Measurements from ENCODE around the gene PLSCR3. TPM values are rescaled to one million over a fixed set of nuclear protein-coding genes. Genes with fewer than 3 reads are reported as not detected.

The PLSCR3 gene
- total RNA-seq, 1 donor from 2014 or later: 6.6 TPM

DNA sequence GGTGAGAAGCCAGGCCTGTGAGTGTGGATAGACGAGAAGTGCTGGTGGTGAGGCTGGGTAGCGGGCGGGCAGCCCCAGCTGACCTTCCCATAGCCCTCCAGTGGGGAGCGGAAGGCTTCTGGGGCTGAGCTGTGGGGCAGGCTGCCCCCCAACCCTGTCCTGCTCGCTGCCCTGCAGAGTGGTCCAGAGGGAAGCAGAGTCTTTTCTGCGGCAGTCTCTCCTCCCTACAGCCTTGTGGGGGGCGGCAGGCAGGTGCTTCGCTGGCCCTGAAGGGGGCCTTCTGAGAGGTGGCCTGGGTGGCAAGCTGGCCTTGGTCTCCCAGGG is 17.1 kb upstream of the PLSCR3 start:
- Histone ChIP-seq H3K4me3 (no peak overlapping the region), H3K27ac (no peak overlapping the region), H3K9me3 (ENCODE audit: low read depth) (no peaks in the 10 kb centered on the region), H3K27me3 (no peaks in the 10 kb centered on the region), H3K79me2 (ENCODE audit: low read depth) (peaks cover 16% of the 10 kb centered on the region), H3K4me2 (no peak overlapping the region), H4K20me1 (ENCODE audit: low read depth) (peaks cover 67% of the 10 kb centered on the region), H3K36me3 (peaks cover 8% of the 10 kb centered on the region), H3F3A (ENCODE audit: low read depth) (peaks cover 10% of the 10 kb centered on the region), H3K9ac (no peak overlapping the region), H3K4me1 (peaks cover 19% of the 10 kb centered on the region), H2AFZ (replicated peaks) (no peak overlapping the region)
- DNase-seq (ENCODE audit: low spot score): no peak
- Mint-ChIP-seq H3K27me3 (ENCODE audit: insufficient read depth, low read depth) (peaks cover 10% of the 10 kb centered on the region), H3K36me3 (peaks cover 31% of the 10 kb centered on the region), H3K27ac (no peak overlapping the region), H3K4me3 (no peak overlapping the region), H3K4me1 (peaks cover 36% of the 10 kb centered on the region), H3K9me3 (no peaks in the 10 kb centered on the region)
- TF ChIP-seq CTCF (IDR thresholded peaks at IDR 0.05): no peak
- no peak for TF ChIP-seq EZH2 (IDR thresholded peaks at IDR 0.05)
- no peak for TF ChIP-seq EZH2phosphoT487 (IDR thresholded peaks at IDR 0.05)

GRCh38 chr17:7410634-7411426 is 16.5 kb upstream of the PLSCR3 start:
- Histone ChIP-seq H3K27ac (no peak overlapping the region), H4K20me1 (ENCODE audit: low read depth) (peaks cover 70% of the 10 kb centered on the region), H3K79me2 (ENCODE audit: low read depth) (peaks cover 22% of the 10 kb centered on the region), H3K4me3 (no peak overlapping the region), H3K27me3 (no peaks in the 10 kb centered on the region), H3K4me1 (peaks cover 19% of the 10 kb centered on the region), H3K4me2 (no peak overlapping the region), H3K9ac (no peak overlapping the region), H3F3A (ENCODE audit: low read depth) (peaks cover 16% of the 10 kb centered on the region), H2AFZ (replicated peaks) (no peak overlapping the region), H3K36me3 (peaks cover 8% of the 10 kb centered on the region), H3K9me3 (ENCODE audit: low read depth) (no peaks in the 10 kb centered on the region)
- Mint-ChIP-seq H3K27ac (no peak overlapping the region), H3K4me3 (peak overlapping the region; percentile 48), H3K4me1 (peaks cover 37% of the 10 kb centered on the region), H3K27me3 (ENCODE audit: insufficient read depth, low read depth) (peaks cover 8% of the 10 kb centered on the region), H3K36me3 (peaks cover 29% of the 10 kb centered on the region), H3K9me3 (no peaks in the 10 kb centered on the region)
- no peak for DNase-seq (ENCODE audit: low spot score)
- TF ChIP-seq CTCF (IDR thresholded peaks at IDR 0.05): no peak
- no peak for TF ChIP-seq EZH2phosphoT487 (IDR thresholded peaks at IDR 0.05)
- TF ChIP-seq EZH2 (IDR thresholded peaks at IDR 0.05): no peak

DNA sequence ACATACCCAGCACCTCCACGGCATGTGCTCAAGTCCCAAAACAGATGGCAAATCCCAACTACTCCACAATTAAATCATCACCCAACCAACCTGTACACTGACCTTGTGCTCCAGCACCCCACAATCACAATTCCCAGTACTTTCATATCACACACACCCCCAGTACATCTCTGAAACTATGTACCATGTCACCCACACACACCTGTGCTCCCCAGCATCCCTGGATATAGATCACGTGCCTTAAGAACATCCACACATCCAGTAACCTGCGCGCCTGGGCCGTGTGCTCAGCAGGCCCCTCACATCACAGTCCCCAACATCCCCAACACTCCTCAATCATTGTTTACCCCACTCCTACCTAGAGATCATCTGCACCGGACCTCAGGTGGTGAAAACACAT is 15.4 kb upstream of the PLSCR3 start:
- H3K27ac ChIP-seq: no peak overlapping the region
- Mint-ChIP-seq H3K4me1 (peaks cover 41% of the 10 kb centered on the region), H3K27me3 (ENCODE audit: insufficient read depth, low read depth) (peaks cover 8% of the 10 kb centered on the region), H3K27ac (no peak overlapping the region), H3K9me3 (no peaks in the 10 kb centered on the region), H3K4me3 (peak overlapping the region; percentile 46), H3K36me3 (peaks cover 21% of the 10 kb centered on the region)
- H3K9ac ChIP-seq: no peak overlapping the region
- H3K4me3 ChIP-seq: no peak overlapping the region
- H4K20me1 ChIP-seq (ENCODE audit: low read depth): peaks cover 66% of the 10 kb centered on the region
- no peak for DNase-seq (ENCODE audit: low spot score)
- no peaks in the 10 kb centered on the region for H3K9me3 ChIP-seq (ENCODE audit: low read depth)
- H3K4me2 ChIP-seq: no peak overlapping the region
- H3K27me3 ChIP-seq: no peaks in the 10 kb centered on the region
- H3K4me1 ChIP-seq: peaks cover 19% of the 10 kb centered on the region
- peaks cover 33% of the 10 kb centered on the region for H3K79me2 ChIP-seq (ENCODE audit: low read depth)
- TF ChIP-seq EZH2phosphoT487 (IDR thresholded peaks at IDR 0.05) (no peak), EZH2 (IDR thresholded peaks at IDR 0.05) (no peak), CTCF (IDR thresholded peaks at IDR 0.05) (no peak)
- H3K36me3 ChIP-seq: peaks cover 8% of the 10 kb centered on the region
- peaks cover 24% of the 10 kb centered on the region for H3F3A ChIP-seq (ENCODE audit: low read depth)
- no peak overlapping the region for H2AFZ ChIP-seq (replicated peaks)

Measured in neural progenitor cell (in vitro differentiated cells).